Dendritic cell treated with granulocyte-macrophage colony-stimulating factor and Interleukin-4, amounts not matched to agents 40 ng/mL and 50 ng/mL, for 4 days (primary cell): ENCODE measurements around the gene TANC1.

ENCODE experiments used
- H3K27ac Mint-ChIP-seq: one replicate; pipeline ENCODE4 v1.8.0; 2022; ENCODE audit warnings: mild to moderate bottlenecking, mixed read lengths
- H3K27me3 Mint-ChIP-seq: one replicate; pipeline ENCODE4 v1.8.0; 2022; ENCODE audit warnings: mild to moderate bottlenecking, mixed read lengths
- H3K36me3 Mint-ChIP-seq: one replicate; pipeline ENCODE4 v1.8.0; 2022; ENCODE audit warnings: low read depth, mixed read lengths
- H3K4me1 Mint-ChIP-seq: one replicate; pipeline ENCODE4 v1.8.0; 2022; ENCODE audit warnings: low read depth, mixed read lengths
- H3K4me3 Mint-ChIP-seq: one replicate; pipeline ENCODE4 v1.8.0; 2022; ENCODE audit warnings: mild to moderate bottlenecking, moderate library complexity, mixed read lengths
- H3K9me3 Mint-ChIP-seq: one replicate; pipeline ENCODE4 v1.8.0; 2022; ENCODE audit warnings: mixed read lengths
- intact Hi-C: fragments of 100-400 bp; cut with micrococcal nuclease; formaldehyde crosslinking; loops from one replicate; pipeline ENCODE4 v1.15.0; 2022

Gene TANC1

DNA sequence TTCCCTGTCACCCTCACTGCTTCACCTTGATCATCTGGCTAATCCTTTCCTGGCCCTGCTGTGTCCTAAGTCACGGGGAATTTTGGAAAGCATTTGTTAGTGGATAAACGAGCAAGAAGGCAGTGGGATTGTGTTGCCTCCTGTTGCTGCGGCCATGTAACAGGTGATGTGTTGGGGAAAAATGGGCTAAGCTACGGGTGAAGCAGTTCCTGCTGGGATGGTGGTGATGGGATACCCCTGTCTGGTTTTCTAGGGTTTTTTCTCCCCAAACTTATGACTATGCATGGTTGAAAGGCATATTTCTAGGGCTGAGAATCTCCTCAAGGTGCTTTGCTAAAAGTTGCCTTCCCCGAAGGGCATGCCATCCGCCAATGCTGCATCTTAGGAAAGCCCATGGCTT is 249.9 kb downstream of the TANC1 start:
- H3K9me3 Mint-ChIP-seq, result peaks cover 8% of the 10 kb centered on the region
- no peak overlapping the region for H3K27ac Mint-ChIP-seq
- no peaks in the 10 kb centered on the region for H3K27me3 Mint-ChIP-seq
- no peaks in the 10 kb centered on the region for H3K36me3 Mint-ChIP-seq
- intact Hi-C loops, result no loop called here
- no peaks in the 10 kb centered on the region for H3K4me1 Mint-ChIP-seq
- H3K4me3 Mint-ChIP-seq, result no peak overlapping the region

DNA sequence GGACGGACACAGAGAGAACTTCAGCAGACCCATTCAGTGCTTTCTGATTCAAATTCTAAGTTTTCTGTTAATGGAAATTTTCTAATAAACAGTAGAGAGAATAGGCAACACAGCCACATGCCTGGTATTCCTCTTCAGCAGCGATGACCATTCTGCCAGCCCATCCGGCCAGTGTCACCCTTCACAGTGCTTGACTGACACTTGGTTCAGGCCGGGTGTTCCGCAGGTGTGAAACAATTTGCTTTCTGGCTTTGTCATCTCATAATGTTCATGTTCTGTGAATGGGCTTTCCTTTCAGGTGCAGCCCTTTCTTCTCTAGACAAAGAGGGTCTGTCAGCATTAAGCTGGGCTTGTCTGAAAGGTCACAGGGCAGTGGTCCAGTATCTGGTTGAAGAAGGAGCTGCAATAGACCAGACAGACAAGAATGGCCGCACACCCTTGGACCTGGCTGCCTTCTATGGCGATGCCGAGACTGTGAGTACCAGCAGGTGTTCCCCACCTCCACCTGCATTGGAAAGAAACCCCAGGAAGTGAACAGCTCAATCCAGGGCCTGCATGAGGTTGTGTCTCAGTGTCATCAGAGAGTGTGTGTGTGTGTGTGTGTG is 251.1 kb downstream of the TANC1 start:
- H3K36me3 Mint-ChIP-seq, result no peaks in the 10 kb centered on the region
- no peak overlapping the region for H3K27ac Mint-ChIP-seq
- no peak overlapping the region for H3K4me3 Mint-ChIP-seq
- no peaks in the 10 kb centered on the region for H3K4me1 Mint-ChIP-seq
- no peaks in the 10 kb centered on the region for H3K27me3 Mint-ChIP-seq
- intact Hi-C loops, result no loop called here
- H3K9me3 Mint-ChIP-seq, result peaks cover 8% of the 10 kb centered on the region

- no peaks in the 10 kb centered on the region for H3K9me3 Mint-ChIP-seq
- no peaks in the 10 kb centered on the region for H3K36me3 Mint-ChIP-seq
- intact Hi-C loops, result no loop called here
- H3K4me1 Mint-ChIP-seq, result no peaks in the 10 kb centered on the region
- no peak overlapping the region for H3K4me3 Mint-ChIP-seq
- H3K27me3 Mint-ChIP-seq, result no peaks in the 10 kb centered on the region
- H3K27ac Mint-ChIP-seq, result no peak overlapping the region
Measured at GRCh38 chr2:159224061-159224813, 255.8 kb downstream of the TANC1 start.

- intact Hi-C loops, result no loop called here
- Mint-ChIP-seq H3K27ac (no peak overlapping the region), H3K27me3 (no peaks in the 10 kb centered on the region), H3K36me3 (peaks cover 10% of the 10 kb centered on the region), H3K9me3 (no peaks in the 10 kb centered on the region), H3K4me3 (no peak overlapping the region), H3K4me1 (no peaks in the 10 kb centered on the region)
Measured at GRCh38 chr2:159225025-159226016, 256.9 kb downstream of the TANC1 start.

GRCh38 chr2:159226059-159226461 is 257.6 kb downstream of the TANC1 start:
- Mint-ChIP-seq H3K4me1 (no peaks in the 10 kb centered on the region), H3K9me3 (no peaks in the 10 kb centered on the region), H3K27me3 (no peaks in the 10 kb centered on the region), H3K4me3 (no peak overlapping the region), H3K27ac (no peak overlapping the region), H3K36me3 (peaks cover 12% of the 10 kb centered on the region)
- intact Hi-C loops, result no loop called here

- intact Hi-C loops, result no loop called here
- no peak overlapping the region for H3K27ac Mint-ChIP-seq
Measured at GRCh38 chr2:159226608-159227385, 258.4 kb downstream of the TANC1 start.

DNA sequence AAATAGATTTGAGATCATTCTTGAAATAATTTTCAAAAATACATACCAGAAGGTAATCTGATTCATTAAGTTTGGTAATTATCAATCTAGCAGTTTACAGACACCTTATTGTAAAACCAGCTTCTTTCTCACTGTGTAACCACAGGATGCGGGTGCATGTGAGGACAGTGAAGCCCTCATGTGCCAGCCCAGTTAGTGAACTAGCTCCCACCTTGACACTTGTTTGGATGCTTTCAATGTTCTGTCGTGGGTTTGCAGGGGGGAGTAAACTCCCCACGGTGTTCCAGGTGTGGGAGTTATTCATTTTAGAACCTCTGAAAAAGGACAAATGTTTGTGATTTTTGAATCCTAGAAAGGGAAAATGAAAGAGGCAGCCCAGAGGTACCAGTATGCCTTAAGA is 259.0 kb downstream of the TANC1 start:
- H3K4me1 Mint-ChIP-seq, result no peaks in the 10 kb centered on the region
- H3K9me3 Mint-ChIP-seq, result no peaks in the 10 kb centered on the region
- intact Hi-C loops, result no loop called here
- no peaks in the 10 kb centered on the region for H3K27me3 Mint-ChIP-seq
- no peak overlapping the region for H3K4me3 Mint-ChIP-seq
- no peak overlapping the region for H3K27ac Mint-ChIP-seq
- peaks cover 12% of the 10 kb centered on the region for H3K36me3 Mint-ChIP-seq

More at GRCh38 chr2:159226608-159227385, 258.4 kb downstream of the TANC1 start:
- no peaks in the 10 kb centered on the region for H3K4me1 Mint-ChIP-seq
- no peak overlapping the region for H3K4me3 Mint-ChIP-seq
- H3K27me3 Mint-ChIP-seq, result no peaks in the 10 kb centered on the region
- H3K36me3 Mint-ChIP-seq, result peaks cover 12% of the 10 kb centered on the region
- H3K9me3 Mint-ChIP-seq, result no peaks in the 10 kb centered on the region

DNA sequence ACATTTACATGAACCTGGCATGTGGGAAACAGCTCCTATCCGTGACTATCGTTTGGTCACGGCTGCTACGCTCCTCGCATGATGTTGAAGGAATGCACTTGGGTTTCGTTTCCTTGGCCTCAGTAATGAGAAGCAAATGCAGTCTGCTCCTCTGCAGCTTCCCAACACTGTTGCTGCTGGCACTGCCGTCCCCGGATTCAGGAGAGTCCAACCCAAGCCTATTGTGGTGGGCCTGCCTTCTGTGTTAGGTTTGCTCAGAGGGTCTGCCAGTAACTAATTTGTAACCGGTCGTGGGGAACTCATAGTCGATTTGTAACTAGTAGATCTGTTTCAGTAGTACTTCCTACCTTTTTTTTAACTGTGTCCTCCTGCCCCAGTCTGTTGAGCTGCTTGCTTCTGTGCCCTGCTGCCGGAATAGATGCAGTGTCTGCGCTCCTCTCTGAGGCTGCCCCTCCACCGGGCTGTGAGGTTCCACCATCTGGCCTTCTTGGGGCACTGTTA is 259.7 kb downstream of the TANC1 start:
- no peaks in the 10 kb centered on the region for H3K9me3 Mint-ChIP-seq
- H3K4me3 Mint-ChIP-seq, result no peak overlapping the region
- peaks cover 16% of the 10 kb centered on the region for H3K36me3 Mint-ChIP-seq
- H3K27ac Mint-ChIP-seq, result peak overlapping the region; percentile 50
- H3K4me1 Mint-ChIP-seq, result no peaks in the 10 kb centered on the region
- no peaks in the 10 kb centered on the region for H3K27me3 Mint-ChIP-seq
- intact Hi-C loops, result no loop called here

DNA sequence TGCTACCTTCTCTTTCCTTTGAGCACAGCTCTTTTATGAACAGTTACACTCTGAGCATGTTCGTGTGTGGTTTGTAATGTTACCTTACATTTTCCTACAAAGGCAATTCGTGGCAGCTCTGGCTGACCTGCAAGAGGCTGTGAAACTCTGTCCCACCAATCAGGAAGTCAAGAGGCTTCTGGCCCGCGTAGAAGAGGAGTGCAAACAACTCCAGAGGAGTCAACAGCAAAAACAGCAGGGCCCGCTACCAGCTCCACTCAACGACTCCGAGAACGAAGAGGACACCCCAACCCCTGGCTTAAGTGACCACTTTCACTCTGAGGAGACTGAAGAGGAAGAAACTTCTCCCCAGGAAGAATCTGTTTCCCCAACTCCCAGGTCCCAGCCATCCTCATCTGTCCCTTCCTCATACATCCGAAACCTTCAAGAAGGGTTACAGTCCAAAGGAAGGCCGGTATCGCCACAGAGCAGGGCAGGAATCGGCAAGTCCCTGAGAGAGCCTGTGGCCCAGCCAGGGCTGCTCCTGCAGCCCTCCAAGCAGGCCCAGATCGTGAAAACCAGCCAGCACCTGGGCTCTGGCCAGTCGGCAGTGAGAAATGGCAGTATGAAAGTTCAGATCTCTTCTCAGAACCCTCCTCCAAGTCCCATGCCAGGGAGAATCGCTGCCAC is 261.2 kb downstream of the TANC1 start:
- no peaks in the 10 kb centered on the region for H3K9me3 Mint-ChIP-seq
- peaks cover 24% of the 10 kb centered on the region for H3K36me3 Mint-ChIP-seq
- H3K4me3 Mint-ChIP-seq, result no peak overlapping the region
- H3K4me1 Mint-ChIP-seq, result no peaks in the 10 kb centered on the region
- H3K27ac Mint-ChIP-seq, result no peak overlapping the region
- H3K27me3 Mint-ChIP-seq, result no peaks in the 10 kb centered on the region
- intact Hi-C loops, result no loop called here

GRCh38 chr2:159230145-159230877 is 261.9 kb downstream of the TANC1 start:
- peaks cover 30% of the 10 kb centered on the region for H3K36me3 Mint-ChIP-seq
- H3K27me3 Mint-ChIP-seq, result no peaks in the 10 kb centered on the region
- H3K9me3 Mint-ChIP-seq, result no peaks in the 10 kb centered on the region
- no peak overlapping the region for H3K4me3 Mint-ChIP-seq
- no peaks in the 10 kb centered on the region for H3K4me1 Mint-ChIP-seq
- intact Hi-C loops, result no loop called here
- H3K27ac Mint-ChIP-seq, result no peak overlapping the region

- H3K27ac Mint-ChIP-seq, result no peak overlapping the region
- H3K9me3 Mint-ChIP-seq, result no peaks in the 10 kb centered on the region
- no peaks in the 10 kb centered on the region for H3K4me1 Mint-ChIP-seq
- intact Hi-C loops, result no loop called here
- H3K27me3 Mint-ChIP-seq, result no peaks in the 10 kb centered on the region
- H3K36me3 Mint-ChIP-seq, result peaks cover 36% of the 10 kb centered on the region
- H3K4me3 Mint-ChIP-seq, result no peak overlapping the region
Measured at GRCh38 chr2:159232456-159233170, 264.2 kb downstream of the TANC1 start.

DNA sequence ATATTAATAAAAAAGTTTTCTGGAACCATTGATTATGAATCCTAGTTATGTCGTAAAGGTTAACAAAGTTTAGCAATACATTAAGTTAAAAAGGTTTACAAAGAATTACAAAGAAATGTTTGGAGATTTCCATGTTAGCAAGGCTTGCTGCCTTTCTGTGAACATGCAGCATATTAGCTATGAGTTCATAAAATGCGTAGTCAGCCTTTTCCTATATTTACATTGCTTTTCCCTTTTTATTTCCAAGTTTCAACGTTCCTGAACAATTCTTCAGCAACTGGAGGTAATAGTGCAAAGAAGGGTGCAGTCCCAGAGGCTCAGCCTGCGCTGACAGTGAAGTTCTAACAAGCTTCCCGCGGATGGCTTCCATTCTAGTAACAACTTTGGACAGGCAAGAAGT is 266.4 kb downstream of the TANC1 start:
- intact Hi-C loops, result no loop called here
- Mint-ChIP-seq H3K4me3 (no peak overlapping the region), H3K4me1 (no peaks in the 10 kb centered on the region), H3K9me3 (no peaks in the 10 kb centered on the region), H3K27ac (no peak overlapping the region), H3K36me3 (peaks cover 47% of the 10 kb centered on the region), H3K27me3 (no peaks in the 10 kb centered on the region)
